ENCODE data around the gene PWWP2B.

- TF ChIP-seq EZH2 (IDR thresholded peaks at IDR 0.05; ENCODE audit: insufficient read depth, poor library complexity, severe bottlenecking) (no peak), EZH2phosphoT487 (IDR thresholded peaks at IDR 0.05; ENCODE audit: insufficient read depth, low read depth) (no peak)
Measured at GRCh38 chr10:132382231-132382922, 14.6 kb upstream of the PWWP2B start.
